HepG2 (cell line): ENCODE measurements around the gene MT4. TPM values are rescaled to one million over a fixed set of nuclear protein-coding genes. Genes with fewer than 3 reads are reported as not detected.

ENCODE experiments used
- ATF1 ChIP-seq: IDR thresholded peaks from 2 replicates; pipeline ENCODE4 v1.6.1; 2016; ENCODE audit warnings: mild to moderate bottlenecking, control low read depth
- FOSL1 ChIP-seq: sonication (generic); formaldehyde crosslinking; IDR thresholded peaks from 2 replicates; pipeline ENCODE4 v1.9.0; 2021; ENCODE audit warnings: missing genetic modification reagents, borderline replicate concordance
- KLF11 ChIP-seq: IDR thresholded peaks from 2 replicates; pipeline ENCODE4 v1.6.1; 2016; ENCODE audit warnings: missing compliant biosample characterization
- MAZ ChIP-seq, 2 experiments: sonication (generic) in 1 of 2; formaldehyde crosslinking in 1 of 2; IDR thresholded peaks; 2 replicates each; pipeline versions ENCODE4 v1.5.0 to v1.6.1; 2012 to 2020; ENCODE audit warnings: low read depth in 2 of 2, mild to moderate bottlenecking in 2 of 2, borderline replicate concordance in 1 of 2, improper control_type of control experiment in 1 of 2, low read length in 1 of 2, missing genetic modification reagents in 1 of 2, moderate library complexity in 1 of 2
- MEF2D ChIP-seq: sonication (generic); formaldehyde crosslinking; IDR thresholded peaks from 2 replicates; pipeline ENCODE4 v1.5.1; 2020; ENCODE audit warnings: mild to moderate bottlenecking, missing genetic modification reagents
- MXI1 ChIP-seq: IDR thresholded peaks from 3 replicates; pipeline ENCODE4 v1.6.1; 2012; ENCODE audit warnings: low read depth, low read length, inconsistent platforms, borderline replicate concordance
- NFKB2 ChIP-seq: sonication (generic); formaldehyde crosslinking; IDR thresholded peaks from 2 replicates; pipeline ENCODE4 v1.4.0; 2020; ENCODE audit warnings: missing genetic modification reagents, borderline replicate concordance
- NR2F2 ChIP-seq: IDR thresholded peaks from 2 replicates; pipeline ENCODE4 v1.6.1; 2012; ENCODE audit warnings: low read depth, inconsistent platforms, borderline replicate concordance
- POGZ ChIP-seq: sonication (generic); formaldehyde crosslinking; IDR thresholded peaks from 2 replicates; pipeline ENCODE4 v1.4.0; 2020; ENCODE audit warnings: mild to moderate bottlenecking, missing genetic modification reagents
- RBAK ChIP-seq: sonication (generic); formaldehyde crosslinking; IDR thresholded peaks from 2 replicates; pipeline ENCODE4 v1.5.1; 2020; ENCODE audit warnings: mild to moderate bottlenecking, missing genetic modification reagents
- RCOR2 ChIP-seq: IDR thresholded peaks from 2 replicates; pipeline ENCODE4 v1.6.1; 2016; ENCODE audit warnings: missing biosample characterization, missing genetic modification reagents
- SAFB2 ChIP-seq: sonication (generic); formaldehyde crosslinking; IDR thresholded peaks from 2 replicates; pipeline ENCODE4 v1.5.1; 2020; ENCODE audit warnings: missing genetic modification reagents, low read depth, mild to moderate bottlenecking, borderline replicate concordance
- TBX2 ChIP-seq: sonication (generic); formaldehyde crosslinking; IDR thresholded peaks from 2 replicates; pipeline ENCODE4 v1.5.0; 2020; ENCODE audit warnings: missing genetic modification reagents, mild to moderate bottlenecking, borderline replicate concordance
- TRIM24 ChIP-seq: sonication (generic); formaldehyde crosslinking; IDR thresholded peaks from 2 replicates; pipeline ENCODE4 v1.8.0; 2022; ENCODE audit warnings: mild to moderate bottlenecking, missing genetic modification reagents
- ZNF552 ChIP-seq: sonication (generic); formaldehyde crosslinking; IDR thresholded peaks from 2 replicates; pipeline ENCODE4 v1.9.0; 2022; ENCODE audit warnings: missing genetic modification reagents, mild to moderate bottlenecking, borderline replicate concordance
- ZNF577 ChIP-seq: sonication (generic); formaldehyde crosslinking; IDR thresholded peaks from 2 replicates; pipeline ENCODE4 v1.4.0; 2020; ENCODE audit warnings: mild to moderate bottlenecking, low read depth, missing genetic modification reagents, borderline replicate concordance
- ZNF816 ChIP-seq: sonication (generic); formaldehyde crosslinking; IDR thresholded peaks from 2 replicates; pipeline ENCODE4 v1.8.0; 2022; ENCODE audit warnings: missing genetic modification reagents, mild to moderate bottlenecking, borderline replicate concordance
- ZSCAN12 ChIP-seq: sonication (generic); formaldehyde crosslinking; IDR thresholded peaks from 2 replicates; pipeline ENCODE4 v1.9.0; 2021; ENCODE audit warnings: mild to moderate bottlenecking, missing genetic modification reagents
- polyA plus RNA-seq, 8 experiments: library from polyadenylated mRNA; depleted of rRNA in 3 of 8; stranded (reverse) in 7 of 8; unstranded in 1 of 8; fragments of >200 nt; fragmentation: Illumina TruSeq in 4 of 8; extraction: Trizol in 4 of 8; gene quantifications; 2 replicates each; pipeline versions ENCODE4 v1.2.1 to v1.2.3, GENCODE V29; 2011 to 2016; ENCODE audit warnings: low read depth in 4 of 8, missing spikeins in 1 of 8, mixed read lengths in 1 of 8; ENCODE audit not compliant: insufficient read depth in 1 of 8
- total RNA-seq, 5 experiments: library from RNA; depleted of rRNA; stranded (reverse); fragments of >200 nt; fragmentation: Illumina TruSeq; extraction: Trizol; gene quantifications; 2 replicates each; pipeline ENCODE4 v1.2.3, GENCODE V29; 2016; ENCODE audit warnings: low read depth in 1 of 5
- TF ChIP-seq, protein P1 (sequence below): sonication (generic); formaldehyde crosslinking; IDR thresholded peaks from 2 replicates; pipeline ENCODE4 v1.5.1; 2020; ENCODE audit warnings: missing genetic modification reagents, mild to moderate bottlenecking, borderline replicate concordance
- TF ChIP-seq, protein P2 (sequence below): sonication (generic); formaldehyde crosslinking; IDR thresholded peaks from 2 replicates; pipeline ENCODE4 v1.8.0; 2022; ENCODE audit warnings: mild to moderate bottlenecking, missing genetic modification reagents
- TF ChIP-seq, protein P3 (sequence below): sonication (generic); formaldehyde crosslinking; IDR thresholded peaks from 2 replicates; pipeline ENCODE4 v1.4.0; 2020; ENCODE audit warnings: missing genetic modification reagents, borderline replicate concordance

MT4 gene
- total and polyA plus RNA-seq, 2 of the 13 experiments (the other 11 are each of a cell fraction or from before 2014, with no cell fraction given) = not detected

DNA sequence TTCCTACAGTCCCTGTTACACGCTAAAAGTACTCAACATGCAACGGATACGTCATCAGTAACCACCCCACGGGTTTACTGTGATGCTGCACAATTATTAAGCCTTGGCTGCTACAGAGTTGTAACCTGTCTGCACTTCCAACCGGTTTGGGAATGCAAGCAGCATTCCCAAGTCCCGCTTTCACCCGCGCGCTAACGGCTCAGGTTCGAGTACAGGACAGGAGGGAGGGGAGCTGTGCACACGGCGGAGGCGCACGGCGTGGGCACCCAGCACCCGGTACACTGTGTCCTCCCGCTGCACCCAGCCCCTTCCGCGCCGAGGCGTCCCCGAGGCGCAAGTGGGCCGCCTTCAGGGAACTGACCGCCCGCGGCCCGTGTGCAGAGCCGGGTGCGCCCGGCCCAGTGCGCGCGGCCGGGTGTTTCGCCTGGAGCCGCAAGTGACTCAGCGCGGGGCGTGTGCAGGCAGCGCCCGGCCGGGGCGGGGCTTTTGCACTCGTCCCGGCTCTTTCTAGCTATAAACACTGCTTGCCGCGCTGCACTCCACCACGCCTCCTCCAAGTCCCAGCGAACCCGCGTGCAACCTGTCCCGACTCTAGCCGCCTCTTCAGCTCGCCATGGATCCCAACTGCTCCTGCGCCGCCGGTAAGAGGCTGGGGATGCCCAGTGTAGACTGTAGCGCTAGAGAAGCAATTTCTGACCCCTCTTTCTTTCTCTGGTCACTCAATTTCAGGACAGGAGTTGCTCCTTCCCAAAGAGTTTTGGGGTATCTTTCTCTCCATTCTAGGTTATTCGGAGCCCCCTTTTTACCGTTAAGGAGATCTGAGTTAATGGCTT is 43.4 kb downstream of the MT4 start, which contains the start of gene MT2A (continued):
- no peak for TF ChIP-seq ATF1 (CRISPR knock-in tag)
- TF ChIP-seq RCOR2 = peak; percentile 52; the same call in 1 of the 2 replicates
- TF ChIP-seq RBAK (CRISPR knock-in tag) = no peak
- TF ChIP-seq, protein P1, sequence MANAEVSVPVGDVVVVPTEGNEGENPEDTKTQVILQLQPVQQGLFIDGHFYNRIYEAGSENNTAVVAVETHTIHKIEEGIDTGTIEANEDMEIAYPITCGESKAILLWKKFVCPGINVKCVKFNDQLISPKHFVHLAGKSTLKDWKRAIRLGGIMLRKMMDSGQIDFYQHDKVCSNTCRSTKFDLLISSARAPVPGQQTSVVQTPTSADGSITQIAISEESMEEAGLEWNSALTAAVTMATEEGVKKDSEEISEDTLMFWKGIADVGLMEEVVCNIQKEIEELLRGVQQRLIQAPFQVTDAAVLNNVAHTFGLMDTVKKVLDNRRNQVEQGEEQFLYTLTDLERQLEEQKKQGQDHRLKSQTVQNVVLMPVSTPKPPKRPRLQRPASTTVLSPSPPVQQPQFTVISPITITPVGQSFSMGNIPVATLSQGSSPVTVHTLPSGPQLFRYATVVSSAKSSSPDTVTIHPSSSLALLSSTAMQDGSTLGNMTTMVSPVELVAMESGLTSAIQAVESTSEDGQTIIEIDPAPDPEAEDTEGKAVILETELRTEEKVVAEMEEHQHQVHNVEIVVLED (CRISPR knock-in tag) = peak; percentile 49; the same call in 1 of the 2 replicates
- TF ChIP-seq SAFB2 (CRISPR knock-in tag) = peak; percentile 33; the same call in 1 of the 2 replicates
- TF ChIP-seq NFKB2 (CRISPR knock-in tag) = peak; percentile 78; the same call in 1 of the 2 replicates
- TF ChIP-seq KLF11 = peak; percentile 14; the same call in 1 of the 2 replicates
- peak; percentile 91 for TF ChIP-seq TBX2
- peak; percentile 93; the same call in 1 of the 2 replicates for TF ChIP-seq ZSCAN12
- no peak for TF ChIP-seq TRIM24 (CRISPR knock-in tag)
- TF ChIP-seq ZNF816 (CRISPR knock-in tag) = peak; percentile 46
- TF ChIP-seq, protein P2, sequence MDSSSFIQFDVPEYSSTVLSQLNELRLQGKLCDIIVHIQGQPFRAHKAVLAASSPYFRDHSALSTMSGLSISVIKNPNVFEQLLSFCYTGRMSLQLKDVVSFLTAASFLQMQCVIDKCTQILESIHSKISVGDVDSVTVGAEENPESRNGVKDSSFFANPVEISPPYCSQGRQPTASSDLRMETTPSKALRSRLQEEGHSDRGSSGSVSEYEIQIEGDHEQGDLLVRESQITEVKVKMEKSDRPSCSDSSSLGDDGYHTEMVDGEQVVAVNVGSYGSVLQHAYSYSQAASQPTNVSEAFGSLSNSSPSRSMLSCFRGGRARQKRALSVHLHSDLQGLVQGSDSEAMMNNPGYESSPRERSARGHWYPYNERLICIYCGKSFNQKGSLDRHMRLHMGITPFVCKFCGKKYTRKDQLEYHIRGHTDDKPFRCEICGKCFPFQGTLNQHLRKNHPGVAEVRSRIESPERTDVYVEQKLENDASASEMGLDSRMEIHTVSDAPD = no peak
- TF ChIP-seq ZNF577 (CRISPR knock-in tag) = no peak
- peak; percentile 84; the same call in 1 of the 2 replicates for TF ChIP-seq FOSL1 (CRISPR knock-in tag)
- TF ChIP-seq NR2F2 = no peak
- TF ChIP-seq POGZ (CRISPR knock-in tag) = peak; percentile 88
- peak; percentile 96; the same call in 2 of the 3 replicates for TF ChIP-seq MXI1
- 0 out of 2 replicates have a peak, but pooled peaks have one; percentile 23 for TF ChIP-seq MEF2D (CRISPR knock-in tag)
- 0 out of 2 replicates have a peak, but pooled peaks have one; percentile 28 for TF ChIP-seq ZNF552 (CRISPR knock-in tag)
- peak; percentile 76; the same call in 1 of the 2 replicates for TF ChIP-seq MAZ (IDR thresholded peaks at IDR 0.05; ENCODE audit: borderline replicate concordance, low read depth, low read length)
- TF ChIP-seq MAZ (CRISPR knock-in tag; IDR thresholded peaks at IDR 0.05; ENCODE audit: low read depth) = peak; percentile 92
- TF ChIP-seq, protein P3, sequence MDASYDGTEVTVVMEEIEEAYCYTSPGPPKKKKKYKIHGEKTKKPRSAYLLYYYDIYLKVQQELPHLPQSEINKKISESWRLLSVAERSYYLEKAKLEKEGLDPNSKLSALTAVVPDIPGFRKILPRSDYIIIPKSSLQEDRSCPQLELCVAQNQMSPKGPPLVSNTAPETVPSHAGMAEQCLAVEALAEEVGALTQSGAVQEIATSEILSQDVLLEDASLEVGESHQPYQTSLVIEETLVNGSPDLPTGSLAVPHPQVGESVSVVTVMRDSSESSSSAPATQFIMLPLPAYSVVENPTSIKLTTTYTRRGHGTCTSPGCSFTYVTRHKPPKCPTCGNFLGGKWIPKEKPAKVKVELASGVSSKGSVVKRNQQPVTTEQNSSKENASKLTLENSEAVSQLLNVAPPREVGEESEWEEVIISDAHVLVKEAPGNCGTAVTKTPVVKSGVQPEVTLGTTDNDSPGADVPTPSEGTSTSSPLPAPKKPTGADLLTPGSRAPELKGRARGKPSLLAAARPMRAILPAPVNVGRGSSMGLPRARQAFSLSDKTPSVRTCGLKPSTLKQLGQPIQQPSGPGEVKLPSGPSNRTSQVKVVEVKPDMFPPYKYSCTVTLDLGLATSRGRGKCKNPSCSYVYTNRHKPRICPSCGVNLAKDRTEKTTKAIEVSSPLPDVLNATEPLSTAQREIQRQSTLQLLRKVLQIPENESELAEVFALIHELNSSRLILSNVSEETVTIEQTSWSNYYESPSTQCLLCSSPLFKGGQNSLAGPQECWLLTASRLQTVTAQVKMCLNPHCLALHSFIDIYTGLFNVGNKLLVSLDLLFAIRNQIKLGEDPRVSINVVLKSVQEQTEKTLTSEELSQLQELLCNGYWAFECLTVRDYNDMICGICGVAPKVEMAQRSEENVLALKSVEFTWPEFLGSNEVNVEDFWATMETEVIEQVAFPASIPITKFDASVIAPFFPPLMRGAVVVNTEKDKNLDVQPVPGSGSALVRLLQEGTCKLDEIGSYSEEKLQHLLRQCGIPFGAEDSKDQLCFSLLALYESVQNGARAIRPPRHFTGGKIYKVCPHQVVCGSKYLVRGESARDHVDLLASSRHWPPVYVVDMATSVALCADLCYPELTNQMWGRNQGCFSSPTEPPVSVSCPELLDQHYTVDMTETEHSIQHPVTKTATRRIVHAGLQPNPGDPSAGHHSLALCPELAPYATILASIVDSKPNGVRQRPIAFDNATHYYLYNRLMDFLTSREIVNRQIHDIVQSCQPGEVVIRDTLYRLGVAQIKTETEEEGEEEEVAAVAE (CRISPR knock-in tag) = no peak; the same call in 1 of the 2 replicates
